MM.1S (cell line): Measurements from ENCODE around the gene ITLN1.

Source experiments
- CTCF ChIP-seq: fragments of 300-600 bp; sonication (generic); IDR thresholded peaks from 2 replicates; pipeline ENCODE4 v1.5.1; 2016; ENCODE audit warnings: antibody characterized with exemption, low read length, mixed read lengths
- EZH2 ChIP-seq: fragments of 300-600 bp; sonication (generic); optimal IDR thresholded peaks from 2 replicates; pipeline ENCODE3; 2017; ENCODE audit warnings: low read depth, mild to moderate bottlenecking, antibody characterized with exemption, low read length, mixed read lengths
- EZH2phosphoT487 ChIP-seq: fragments of 300-600 bp; sonication (generic); IDR thresholded peaks from 2 replicates; pipeline ENCODE4 v1.6.1; 2018; ENCODE audit warnings: antibody characterized with exemption, low read length

DNA sequence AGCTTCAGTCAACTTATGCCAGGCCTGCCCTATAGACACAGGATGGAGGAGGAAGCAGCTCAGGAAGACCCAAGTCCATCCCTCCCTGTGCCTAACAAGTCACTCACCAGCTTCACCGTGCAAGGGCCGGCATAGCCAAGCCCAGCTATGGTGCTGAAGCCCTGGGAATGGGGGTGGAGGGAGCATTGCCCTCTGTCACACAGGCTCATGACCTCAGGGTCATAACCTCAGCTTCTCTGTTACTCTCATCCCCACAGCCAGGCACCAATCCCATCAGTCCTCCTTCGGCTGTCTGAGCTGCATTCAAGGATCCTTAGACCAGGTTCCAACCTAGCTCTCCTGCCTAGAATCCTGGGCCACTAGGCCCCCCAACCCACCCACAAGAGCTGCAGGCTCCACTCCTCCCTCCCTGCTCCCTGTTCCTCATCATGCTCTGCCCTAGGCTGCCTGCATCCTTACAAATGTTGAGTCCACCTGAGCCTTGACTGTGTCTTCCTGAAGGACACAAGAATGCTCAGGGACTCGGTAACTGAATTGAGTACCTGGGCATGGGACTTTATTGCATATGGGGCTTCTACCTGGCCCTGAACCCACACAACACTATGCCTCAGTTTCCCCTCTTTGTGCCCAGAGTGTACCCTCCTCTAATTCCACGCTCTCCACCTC is 24.0 kb downstream of the ITLN1 start:
- TF ChIP-seq CTCF (no peak), EZH2 (no peak), EZH2phosphoT487 (no peak)
